Measurements from ENCODE around the gene VGF. TPM values are rescaled to one million over a fixed set of nuclear protein-coding genes. Genes with fewer than 3 reads are reported as not detected.

Gene VGF
- total RNA-seq, 1 experiment from 2014 or later: 16.0 TPM

DNA sequence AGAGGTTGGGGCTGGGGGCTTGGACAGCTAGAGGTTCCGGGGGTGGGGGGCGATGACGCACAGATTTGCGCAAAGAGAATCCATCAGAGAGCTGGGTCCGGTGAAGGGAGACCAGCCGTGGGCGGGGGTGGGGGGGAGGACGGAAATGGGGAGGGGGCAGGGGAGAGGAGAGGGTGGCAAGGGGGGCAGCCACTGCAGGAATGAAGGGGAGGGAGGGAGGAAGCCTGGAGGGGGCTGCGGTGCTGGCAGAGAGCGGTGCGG lies 1.2 kb upstream of the VGF start:
- no TSS peak for BruUV-seq (replicated peaks)
- no peaks in the 10 kb centered on the region for H3K36me3 ChIP-seq (ENCODE audit: insufficient read depth, low read length, poor library complexity, severe bottlenecking)
- TF ChIP-seq, protein P1, sequence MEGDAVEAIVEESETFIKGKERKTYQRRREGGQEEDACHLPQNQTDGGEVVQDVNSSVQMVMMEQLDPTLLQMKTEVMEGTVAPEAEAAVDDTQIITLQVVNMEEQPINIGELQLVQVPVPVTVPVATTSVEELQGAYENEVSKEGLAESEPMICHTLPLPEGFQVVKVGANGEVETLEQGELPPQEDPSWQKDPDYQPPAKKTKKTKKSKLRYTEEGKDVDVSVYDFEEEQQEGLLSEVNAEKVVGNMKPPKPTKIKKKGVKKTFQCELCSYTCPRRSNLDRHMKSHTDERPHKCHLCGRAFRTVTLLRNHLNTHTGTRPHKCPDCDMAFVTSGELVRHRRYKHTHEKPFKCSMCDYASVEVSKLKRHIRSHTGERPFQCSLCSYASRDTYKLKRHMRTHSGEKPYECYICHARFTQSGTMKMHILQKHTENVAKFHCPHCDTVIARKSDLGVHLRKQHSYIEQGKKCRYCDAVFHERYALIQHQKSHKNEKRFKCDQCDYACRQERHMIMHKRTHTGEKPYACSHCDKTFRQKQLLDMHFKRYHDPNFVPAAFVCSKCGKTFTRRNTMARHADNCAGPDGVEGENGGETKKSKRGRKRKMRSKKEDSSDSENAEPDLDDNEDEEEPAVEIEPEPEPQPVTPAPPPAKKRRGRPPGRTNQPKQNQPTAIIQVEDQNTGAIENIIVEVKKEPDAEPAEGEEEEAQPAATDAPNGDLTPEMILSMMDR (conservative IDR thresholded peaks at IDR 0.05; ENCODE audit: low read depth, low read length): no peak
- TF ChIP-seq EZH2 (IDR thresholded peaks at IDR 0.05; ENCODE audit: borderline replicate concordance, low read depth, low read length, poor library complexity, severe bottlenecking): no peak
- H3K27me3 ChIP-seq (replicated peaks; ENCODE audit: insufficient read depth, low read depth, low read length, poor library complexity): peaks cover 51% of the 10 kb centered on the region
- H3K9me3 ChIP-seq (ENCODE audit: low read depth, low read length, poor library complexity, severe bottlenecking): no peaks in the 10 kb centered on the region
- ChIA-PET POLR2A (ENCODE audit: low non-redundant PET) (interaction anchor here (0.6 kb wide), 1 partner anchor 45 kb away, joined by 7 read pairs; no protein-coding TSS in a partner anchor), CTCF (interaction anchor here (0.6 to 2.1 kb wide), 2 partner anchors 10 to 12 kb away, joined by 5 to 10 read pairs; no protein-coding TSS in a partner anchor)
- no peak for DNase-seq (ENCODE audit: low spot score)
- H3K4me3 ChIP-seq (ENCODE audit: low read depth, low read length, poor library complexity, severe bottlenecking): no peak overlapping the region
- peaks cover 59% of the 10 kb centered on the region for H3K4me1 ChIP-seq (ENCODE audit: insufficient read depth, low read length, poor library complexity, severe bottlenecking)
- intact Hi-C loops (cut with micrococcal nuclease; ENCODE audit: unreplicated experiment): no loop called here
- no peak overlapping the region for H3K27ac ChIP-seq (ENCODE audit: low read depth, low read length, poor library complexity, severe bottlenecking)

DNA sequence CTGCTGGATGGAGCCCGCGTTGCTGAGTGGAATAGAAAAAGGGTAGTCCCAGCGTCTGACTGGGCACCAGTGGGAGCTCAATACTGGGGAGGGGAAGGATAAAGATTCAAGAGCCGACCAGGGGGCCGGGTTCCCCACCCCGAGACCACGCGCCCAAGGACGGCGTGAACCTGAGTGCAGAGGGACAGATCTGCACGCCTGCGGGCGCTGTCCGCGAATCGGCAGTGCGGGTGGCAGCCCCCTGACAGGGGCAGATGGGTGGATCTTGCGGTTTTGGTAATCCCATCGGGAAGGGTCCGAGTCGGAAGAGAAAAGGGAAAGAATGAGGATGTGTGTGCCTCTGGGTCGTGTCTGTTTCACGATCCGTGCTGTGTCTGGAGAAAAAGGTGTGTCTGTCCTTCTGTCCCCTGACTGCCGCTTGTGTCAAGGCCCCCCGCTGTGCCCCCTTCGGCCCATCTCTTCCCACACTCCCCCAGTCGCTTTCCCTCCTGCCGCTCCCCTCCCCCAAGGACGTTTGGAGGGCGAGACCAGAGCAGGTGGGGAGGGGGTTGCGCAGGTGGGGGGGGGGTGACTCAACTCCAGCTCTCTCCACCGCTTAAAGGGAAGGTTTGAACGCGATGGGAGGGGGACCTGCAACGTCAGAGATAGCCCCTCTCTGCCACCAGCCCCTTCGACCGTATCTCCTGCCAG lies 734 bp upstream of the VGF start:
- ChIA-PET POLR2A (ENCODE audit: low non-redundant PET) (interaction anchor here (0.6 kb wide), 1 partner anchor 46 kb away, joined by 7 read pairs; no protein-coding TSS in a partner anchor), CTCF (interaction anchor here (0.6 to 2.1 kb wide), 4 partner anchors 10 to 26 kb away, joined by 3 to 10 read pairs (median 5); no protein-coding TSS in a partner anchor)
- intact Hi-C loops (cut with micrococcal nuclease; ENCODE audit: unreplicated experiment): no loop called here
- DNase-seq (ENCODE audit: low spot score): no peak
- H3K27ac ChIP-seq (ENCODE audit: low read depth, low read length, poor library complexity, severe bottlenecking): no peak overlapping the region
- no peaks in the 10 kb centered on the region for H3K9me3 ChIP-seq (ENCODE audit: low read depth, low read length, poor library complexity, severe bottlenecking)
- BruUV-seq (replicated peaks): no TSS peak
- no peaks in the 10 kb centered on the region for H3K36me3 ChIP-seq (ENCODE audit: insufficient read depth, low read length, poor library complexity, severe bottlenecking)
- peaks cover 46% of the 10 kb centered on the region for H3K27me3 ChIP-seq (replicated peaks; ENCODE audit: insufficient read depth, low read depth, low read length, poor library complexity)
- H3K4me1 ChIP-seq (ENCODE audit: insufficient read depth, low read length, poor library complexity, severe bottlenecking): peaks cover 59% of the 10 kb centered on the region
- TF ChIP-seq, protein P1 (conservative IDR thresholded peaks at IDR 0.05; ENCODE audit: low read depth, low read length): no peak
- no peak for TF ChIP-seq EZH2 (IDR thresholded peaks at IDR 0.05; ENCODE audit: borderline replicate concordance, low read depth, low read length, poor library complexity, severe bottlenecking)
- H3K4me3 ChIP-seq (ENCODE audit: low read depth, low read length, poor library complexity, severe bottlenecking): peak overlapping the region; percentile 39

DNA sequence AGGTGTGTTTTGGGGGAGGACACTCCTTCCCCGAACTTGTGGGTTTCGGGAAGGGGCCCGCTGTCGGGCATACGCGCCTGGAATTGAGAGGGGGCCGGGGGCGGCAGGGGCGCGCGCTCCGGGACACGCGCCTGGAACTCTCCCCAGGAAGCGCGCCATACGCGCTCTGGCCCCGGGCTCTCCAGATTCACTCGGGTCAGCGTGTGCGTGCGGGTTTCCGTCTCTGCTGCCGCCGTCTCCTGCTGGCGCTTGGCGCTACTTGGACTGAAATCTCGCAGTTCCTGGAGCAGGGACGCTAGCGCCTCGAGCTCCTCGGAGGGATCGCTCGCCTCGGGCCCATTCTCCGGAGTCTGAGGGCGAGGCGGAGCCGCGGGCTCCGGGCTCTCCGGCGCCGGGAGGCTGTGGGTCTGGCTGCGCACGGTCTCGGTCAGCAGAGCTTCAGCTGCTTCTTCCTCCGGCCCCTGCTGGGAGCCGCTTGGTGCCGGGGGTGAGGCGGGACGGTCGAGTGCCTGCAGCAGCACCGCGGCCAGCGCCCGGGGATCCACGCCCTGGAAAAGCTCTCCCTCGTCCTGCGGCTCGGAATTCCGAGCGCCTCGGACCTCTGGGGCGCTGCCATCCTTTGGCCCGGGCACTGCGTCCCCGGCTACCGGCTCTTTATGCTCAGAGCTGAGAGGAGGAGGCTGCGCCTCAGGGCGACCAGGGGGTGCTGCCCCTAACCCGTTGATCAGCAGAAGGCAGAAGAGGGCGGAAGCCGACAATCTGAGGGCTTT lies 1.1 kb downstream of the VGF start:
- POLR2A ChIA-PET (ENCODE audit: low non-redundant PET): no interaction called here
- H3K27me3 ChIP-seq (replicated peaks; ENCODE audit: insufficient read depth, low read depth, low read length, poor library complexity): peaks cover 32% of the 10 kb centered on the region

More for the DNA sequence above, 1.1 kb downstream of the VGF start:
- Histone ChIP-seq H3K4me1 (ENCODE audit: insufficient read depth, low read length, poor library complexity, severe bottlenecking) (peaks cover 55% of the 10 kb centered on the region), H3K9me3 (ENCODE audit: low read depth, low read length, poor library complexity, severe bottlenecking) (no peaks in the 10 kb centered on the region), H3K4me3 (ENCODE audit: low read depth, low read length, poor library complexity, severe bottlenecking) (peak overlapping the region; percentile 49), H3K27ac (ENCODE audit: low read depth, low read length, poor library complexity, severe bottlenecking) (no peak overlapping the region), H3K36me3 (ENCODE audit: insufficient read depth, low read length, poor library complexity, severe bottlenecking) (peaks cover under 1% of the 10 kb centered on the region)
- no TSS peak for BruUV-seq (replicated peaks)
- TF ChIP-seq EZH2 (IDR thresholded peaks at IDR 0.05; ENCODE audit: borderline replicate concordance, low read depth, low read length, poor library complexity, severe bottlenecking): peak; percentile 68
- TF ChIP-seq, protein P1 (conservative IDR thresholded peaks at IDR 0.05; ENCODE audit: low read depth, low read length): no peak
- CTCF ChIA-PET: no interaction called here
- intact Hi-C loops (cut with micrococcal nuclease; ENCODE audit: unreplicated experiment): no loop called here
- peak; percentile 54 for DNase-seq (ENCODE audit: low spot score)

All from A673 (cell line).